Measurements from ENCODE around the gene GIMAP5.

Gene GIMAP5

DNA sequence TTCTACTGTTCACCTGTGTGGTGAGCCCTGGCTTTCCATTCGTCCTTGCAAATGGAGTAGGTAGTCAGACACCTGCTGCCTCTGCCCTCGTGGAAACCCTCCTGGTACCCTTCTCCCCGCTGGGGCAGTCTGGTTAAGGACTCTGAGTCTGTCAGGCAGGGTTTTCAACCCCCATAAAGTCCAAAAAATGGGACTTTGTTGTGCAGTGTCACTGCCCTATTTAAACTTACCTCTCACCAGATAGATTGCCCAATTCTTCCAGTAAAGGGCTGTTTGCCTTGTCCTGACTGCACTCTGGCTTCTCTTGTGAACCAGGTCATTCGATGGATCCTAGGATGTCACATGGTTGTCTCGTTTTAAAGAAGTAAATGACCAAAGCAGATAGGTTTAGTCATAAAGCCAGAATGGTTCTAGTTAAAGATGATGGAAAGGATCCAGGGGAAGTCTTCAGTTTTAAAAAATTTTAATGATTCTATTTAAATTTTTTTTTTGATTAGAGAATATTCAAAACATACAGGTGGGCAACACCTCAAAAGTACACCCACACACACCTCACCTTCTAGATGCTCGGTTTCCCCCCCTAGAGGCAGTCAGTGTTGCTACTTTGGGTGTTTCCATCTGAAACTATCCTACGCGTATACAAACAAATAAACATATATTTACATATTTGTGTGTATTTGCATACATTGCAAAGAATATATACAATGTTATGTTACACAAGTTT, 41.0 kb downstream of the GIMAP5 start:
- TF ChIP-seq GATA3 (IDR thresholded peaks at IDR 0.05; ENCODE audit: low read depth, low read length) (no peak), GATA2 (IDR thresholded peaks at IDR 0.05; ENCODE audit: low read depth, low read length) (no peak)

DNA sequence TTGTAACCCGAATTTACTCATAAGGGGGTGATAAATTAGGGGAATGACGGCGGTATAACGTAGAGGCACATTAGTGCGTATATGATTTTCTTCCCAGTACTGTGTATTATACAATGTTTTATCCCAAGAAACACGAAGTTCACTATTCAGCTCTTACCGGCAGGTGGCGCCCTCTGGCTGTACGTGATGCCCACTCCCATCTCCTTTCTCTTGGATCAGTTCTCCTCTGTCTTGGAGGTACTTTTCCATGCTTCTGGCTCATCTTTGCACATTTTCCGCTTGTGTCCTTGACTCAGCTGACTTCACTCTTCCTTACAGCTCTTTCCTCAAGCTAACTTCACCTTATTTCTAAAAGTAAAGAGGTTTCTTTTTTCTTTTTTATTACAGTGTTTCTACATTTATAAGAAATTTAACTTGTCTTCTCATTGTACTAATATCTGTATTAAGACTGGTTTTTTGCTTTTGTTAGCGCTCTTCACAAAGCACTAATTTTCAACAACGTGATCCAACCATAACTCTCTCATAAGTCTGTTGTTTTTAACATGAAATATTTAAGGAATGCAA, 41.6 kb downstream of the GIMAP5 start:
- TF ChIP-seq GATA3 (IDR thresholded peaks at IDR 0.05; ENCODE audit: low read depth, low read length) (no peak), GATA2 (IDR thresholded peaks at IDR 0.05; ENCODE audit: low read depth, low read length) (no peak)

GRCh38 chr7:150780292-150780691, 43.1 kb downstream of the GIMAP5 start:
- TF ChIP-seq GATA2 (IDR thresholded peaks at IDR 0.05; ENCODE audit: low read depth, low read length) (no peak), GATA3 (IDR thresholded peaks at IDR 0.05; ENCODE audit: low read depth, low read length) (no peak)

- TF ChIP-seq GATA2 (IDR thresholded peaks at IDR 0.05; ENCODE audit: low read depth, low read length) (no peak), GATA3 (IDR thresholded peaks at IDR 0.05; ENCODE audit: low read depth, low read length) (no peak)
Observed at GRCh38 chr7:150781103-150781502, 43.9 kb downstream of the GIMAP5 start.

GRCh38 chr7:150781961-150782360, 44.7 kb downstream of the GIMAP5 start:
- no peak for TF ChIP-seq GATA3 (IDR thresholded peaks at IDR 0.05; ENCODE audit: low read depth, low read length)
- no peak for TF ChIP-seq GATA2 (IDR thresholded peaks at IDR 0.05; ENCODE audit: low read depth, low read length)

DNA sequence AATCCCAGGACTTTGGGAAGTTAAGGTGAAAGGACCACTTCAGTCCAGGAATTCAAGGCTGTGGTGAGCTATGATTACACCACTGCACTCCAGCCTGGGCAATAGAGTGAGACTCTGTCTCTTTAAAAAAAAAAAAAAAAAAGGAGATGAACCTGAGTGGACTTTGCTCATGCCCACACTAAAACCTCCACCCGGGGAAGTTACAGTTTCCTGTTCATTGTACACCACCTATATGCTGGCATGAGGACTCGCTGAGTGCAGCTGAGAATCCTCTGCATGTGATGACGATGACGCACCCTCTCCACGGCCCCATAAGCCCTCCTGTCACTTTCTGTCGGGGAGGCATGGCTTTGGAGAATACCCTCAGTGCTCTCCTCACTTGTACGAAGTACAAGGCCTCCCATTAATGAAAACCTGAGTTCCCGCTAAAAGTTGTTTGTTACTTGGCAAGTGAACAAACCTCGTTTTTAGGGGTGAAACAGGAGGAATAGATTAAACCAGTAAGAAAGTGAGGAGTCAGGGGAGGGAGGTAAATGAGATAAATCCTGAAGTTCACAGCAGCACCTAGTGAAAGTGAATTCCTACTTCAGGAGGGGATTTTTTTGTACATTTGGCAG, 47.0 kb downstream of the GIMAP5 start:
- TF ChIP-seq GATA3 (IDR thresholded peaks at IDR 0.05; ENCODE audit: low read depth, low read length) (no peak), GATA2 (IDR thresholded peaks at IDR 0.05; ENCODE audit: low read depth, low read length) (no peak)

DNA sequence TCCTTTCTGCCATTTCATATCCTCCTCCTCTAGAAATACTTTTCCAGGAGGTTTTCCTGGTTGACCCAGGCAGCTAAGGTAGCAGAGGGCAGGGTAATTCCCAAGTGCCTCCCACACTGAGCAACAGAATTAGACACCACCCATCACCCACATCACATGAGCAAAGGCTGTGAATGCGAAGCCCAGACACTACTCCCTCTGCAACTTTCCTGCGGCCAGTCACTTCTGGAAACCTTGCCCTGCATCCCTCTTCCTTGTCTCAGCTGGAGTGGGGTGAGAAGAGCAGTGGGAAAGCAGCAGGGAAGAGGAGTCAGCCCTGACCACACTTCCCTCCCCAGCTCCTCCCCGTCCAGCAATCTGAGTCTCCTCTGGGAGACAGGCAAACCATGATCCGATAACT, 47.7 kb downstream of the GIMAP5 start:
- no peak for TF ChIP-seq GATA3 (IDR thresholded peaks at IDR 0.05; ENCODE audit: low read depth, low read length)
- no peak for TF ChIP-seq GATA2 (IDR thresholded peaks at IDR 0.05; ENCODE audit: low read depth, low read length)

DNA sequence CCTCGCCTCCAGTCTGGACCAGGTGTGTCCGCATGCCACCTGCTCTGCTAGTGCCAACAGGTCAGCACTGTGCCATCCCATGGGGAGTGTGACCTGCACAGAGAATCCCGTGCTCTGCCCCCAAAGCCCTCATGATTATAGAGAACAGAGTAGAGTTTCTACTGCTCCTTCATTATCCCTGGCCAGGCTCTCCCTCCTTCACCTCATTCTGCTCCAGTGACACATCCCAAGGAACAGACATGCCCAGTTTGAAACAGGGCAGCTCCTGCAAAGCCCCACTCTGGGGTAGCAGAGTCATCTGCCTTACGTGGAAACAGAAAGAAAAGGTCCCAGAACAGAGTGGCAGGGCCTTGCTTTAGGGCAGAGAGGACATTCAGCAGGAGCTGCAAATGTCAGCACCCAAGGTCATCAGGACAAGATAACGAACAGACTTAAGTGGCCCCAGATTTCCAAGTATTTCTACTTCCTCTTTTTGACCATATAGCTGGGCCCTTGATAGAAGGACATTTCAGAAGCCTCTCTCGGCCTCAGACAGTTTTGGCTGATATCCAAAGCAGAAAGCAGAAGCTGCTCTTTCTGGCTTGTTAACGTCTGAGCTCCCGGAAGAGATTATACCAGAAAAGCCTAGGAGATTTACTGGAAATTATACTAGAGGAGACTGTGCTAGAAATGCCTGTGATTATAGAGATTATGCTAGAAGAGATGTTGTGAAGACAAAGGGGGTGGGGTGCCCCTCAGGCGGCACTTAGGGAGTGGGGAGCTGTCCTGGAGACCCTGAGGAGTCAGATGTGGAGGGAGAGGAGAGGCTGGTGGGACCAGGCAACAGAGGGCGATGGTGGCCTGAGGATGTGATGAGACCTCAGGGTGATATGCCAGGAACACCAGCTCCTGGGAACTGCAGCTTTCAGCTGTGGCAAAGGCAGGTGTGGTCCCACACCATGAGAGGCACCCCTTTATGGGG, 50.4 kb downstream of the GIMAP5 start:
- TF ChIP-seq GATA2 (IDR thresholded peaks at IDR 0.05; ENCODE audit: low read depth, low read length) (peak; percentile 87), GATA3 (IDR thresholded peaks at IDR 0.05; ENCODE audit: low read depth, low read length) (peak; percentile 73)

- TF ChIP-seq GATA3 (IDR thresholded peaks at IDR 0.05; ENCODE audit: low read depth, low read length) = peak; percentile 70; the same call in 1 of the 2 replicates
- peak; percentile 81; the same call in 1 of the 2 replicates for TF ChIP-seq GATA2 (IDR thresholded peaks at IDR 0.05; ENCODE audit: low read depth, low read length)
Observed at GRCh38 chr7:150788474-150789269, 51.5 kb downstream of the GIMAP5 start.

DNA sequence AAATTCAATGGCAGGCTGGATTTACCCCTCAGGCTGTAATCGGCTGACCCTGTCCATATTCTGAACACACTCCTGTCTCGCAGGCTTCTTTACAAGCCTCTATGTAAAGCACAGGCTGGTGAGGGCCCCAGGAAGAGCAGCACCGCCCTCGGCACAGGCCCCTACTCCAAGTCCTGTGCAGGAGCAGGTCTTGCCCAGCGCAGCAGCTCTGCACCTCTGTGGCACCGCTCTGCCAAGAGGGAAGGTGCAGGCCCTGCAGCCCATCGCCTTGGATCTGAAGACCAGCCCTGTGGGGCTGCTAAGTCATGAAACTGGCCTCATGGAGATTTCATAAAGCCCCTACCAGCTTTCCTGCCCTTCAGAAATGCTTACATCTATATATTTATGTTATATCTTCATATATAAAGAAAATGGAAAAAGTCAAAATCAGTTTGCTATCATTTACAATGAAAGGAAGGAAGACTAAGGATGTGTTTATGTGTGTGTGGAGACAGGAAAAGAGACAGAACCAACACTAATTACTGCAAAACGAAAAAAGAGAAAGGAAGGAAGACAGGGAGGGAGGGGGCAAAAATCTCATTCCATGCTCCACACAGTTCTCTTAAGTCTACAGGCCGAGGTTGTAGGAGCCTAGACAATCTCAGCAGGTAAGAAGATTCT, 53.3 kb downstream of the GIMAP5 start:
- TF ChIP-seq GATA3 (IDR thresholded peaks at IDR 0.05; ENCODE audit: low read depth, low read length) (no peak), GATA2 (IDR thresholded peaks at IDR 0.05; ENCODE audit: low read depth, low read length) (no peak)

DNA sequence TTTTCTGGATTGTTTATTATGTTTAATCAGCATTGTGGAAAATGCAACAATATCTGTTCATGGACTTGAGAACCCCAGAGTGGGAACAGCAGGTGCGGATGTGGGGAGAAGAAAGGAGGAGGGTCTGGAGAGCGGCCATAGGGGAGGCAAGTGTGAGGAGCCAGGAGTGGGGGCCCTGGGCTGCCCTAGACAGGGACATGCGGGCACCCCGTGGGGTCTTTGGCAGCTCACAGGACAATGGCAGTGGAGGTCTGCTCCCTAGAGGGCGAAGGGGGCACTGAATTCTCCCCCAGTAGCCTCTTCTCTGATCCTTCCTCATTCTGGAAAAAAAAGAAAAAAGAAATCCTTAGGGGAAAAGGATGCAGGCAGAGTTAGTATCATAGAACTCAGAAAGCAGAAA, 54.1 kb downstream of the GIMAP5 start:
- no peak for TF ChIP-seq GATA2 (IDR thresholded peaks at IDR 0.05; ENCODE audit: low read depth, low read length)
- TF ChIP-seq GATA3 (IDR thresholded peaks at IDR 0.05; ENCODE audit: low read depth, low read length) = no peak

- no peak for TF ChIP-seq GATA2 (IDR thresholded peaks at IDR 0.05; ENCODE audit: low read depth, low read length)
- no peak for TF ChIP-seq GATA3 (IDR thresholded peaks at IDR 0.05; ENCODE audit: low read depth, low read length)
Observed at GRCh38 chr7:150791746-150792452, 54.7 kb downstream of the GIMAP5 start.

All from SH-SY5Y (cell line).